22Rv1 (cell line): ENCODE results near the gene DPYSL5.
"Not testable (repeated sequence)": the region's sequence is repeated elsewhere in the genome, so short reads cannot be mapped to it uniquely, and the experiment has no call there.

Experiments
- ZFX ChIP-seq: fragments of 450-650 bp; IDR thresholded peaks from 2 replicates; pipeline ENCODE4 v1.6.1; 2017; ENCODE audit warnings: antibody characterized with exemption, borderline replicate concordance
- TF ChIP-seq, protein P1 (sequence below): fragments of 450-650 bp; IDR thresholded peaks from 2 replicates; pipeline ENCODE4 v1.5.1; 2017; ENCODE audit warnings: mild to moderate bottlenecking

DNA sequence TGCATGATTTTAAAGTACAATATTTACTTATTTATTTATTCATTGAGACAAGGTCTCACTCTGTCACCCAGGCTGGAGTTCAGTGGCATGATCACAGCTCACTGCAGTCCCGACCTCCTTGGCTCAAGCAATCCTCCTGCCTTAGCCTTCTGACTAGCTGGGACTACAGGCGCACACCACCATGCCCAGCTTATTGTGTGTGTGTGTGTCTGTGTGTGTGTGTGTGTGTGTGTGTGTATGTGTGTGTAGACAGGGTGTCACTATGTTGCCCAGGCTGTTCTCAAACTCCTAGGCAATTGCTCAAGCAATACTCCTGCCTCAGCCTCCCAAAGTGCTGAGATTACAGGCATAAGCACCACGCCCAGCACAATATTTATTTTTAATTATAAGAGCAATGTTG lies 34.3 kb downstream of the DPYSL5 start:
- TF ChIP-seq, protein P1, sequence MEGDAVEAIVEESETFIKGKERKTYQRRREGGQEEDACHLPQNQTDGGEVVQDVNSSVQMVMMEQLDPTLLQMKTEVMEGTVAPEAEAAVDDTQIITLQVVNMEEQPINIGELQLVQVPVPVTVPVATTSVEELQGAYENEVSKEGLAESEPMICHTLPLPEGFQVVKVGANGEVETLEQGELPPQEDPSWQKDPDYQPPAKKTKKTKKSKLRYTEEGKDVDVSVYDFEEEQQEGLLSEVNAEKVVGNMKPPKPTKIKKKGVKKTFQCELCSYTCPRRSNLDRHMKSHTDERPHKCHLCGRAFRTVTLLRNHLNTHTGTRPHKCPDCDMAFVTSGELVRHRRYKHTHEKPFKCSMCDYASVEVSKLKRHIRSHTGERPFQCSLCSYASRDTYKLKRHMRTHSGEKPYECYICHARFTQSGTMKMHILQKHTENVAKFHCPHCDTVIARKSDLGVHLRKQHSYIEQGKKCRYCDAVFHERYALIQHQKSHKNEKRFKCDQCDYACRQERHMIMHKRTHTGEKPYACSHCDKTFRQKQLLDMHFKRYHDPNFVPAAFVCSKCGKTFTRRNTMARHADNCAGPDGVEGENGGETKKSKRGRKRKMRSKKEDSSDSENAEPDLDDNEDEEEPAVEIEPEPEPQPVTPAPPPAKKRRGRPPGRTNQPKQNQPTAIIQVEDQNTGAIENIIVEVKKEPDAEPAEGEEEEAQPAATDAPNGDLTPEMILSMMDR, result not testable (repeated sequence)
- TF ChIP-seq ZFX, result not testable (repeated sequence)
